GM12875 (cell line): ENCODE results near the gene STK32B.

ENCODE experiments used
- H3K4me3 ChIP-seq: one replicate; pipeline ENCODE4 v1.5.1; 2011; ENCODE audit warnings: low read depth, low read length, control low read depth
- CTCF ChIP-seq: IDR thresholded peaks from 2 replicates; pipeline ENCODE4 v1.5.1; 2011; ENCODE audit warnings: low read depth, mild to moderate bottlenecking, control low read depth, inconsistent platforms, low read length, moderate library complexity, borderline replicate concordance; ENCODE audit not compliant: insufficient read depth

STK32B gene

GRCh38 chr4:5185551-5185950 is 134.3 kb downstream of the STK32B start:
- no peak for TF ChIP-seq CTCF
- no peak overlapping the region for H3K4me3 ChIP-seq

GRCh38 chr4:5186271-5187064 is 135.2 kb downstream of the STK32B start:
- H3K4me3 ChIP-seq = no peak overlapping the region
- no peak for TF ChIP-seq CTCF

- no peak overlapping the region for H3K4me3 ChIP-seq
- no peak for TF ChIP-seq CTCF
Measured at GRCh38 chr4:5188130-5188529, 136.8 kb downstream of the STK32B start.

- H3K4me3 ChIP-seq = no peak overlapping the region
- no peak for TF ChIP-seq CTCF
Measured at GRCh38 chr4:5191831-5192230, 140.6 kb downstream of the STK32B start.

- no peak for TF ChIP-seq CTCF
- H3K4me3 ChIP-seq = no peak overlapping the region
Measured at GRCh38 chr4:5192271-5192670, 141.0 kb downstream of the STK32B start.

- H3K4me3 ChIP-seq = no peak overlapping the region
- TF ChIP-seq CTCF = no peak
Measured at GRCh38 chr4:5192678-5193077, 141.4 kb downstream of the STK32B start.
